ENCODE results near the gene ENTPD6. TPM values are rescaled to one million over a fixed set of nuclear protein-coding genes. Genes with fewer than 3 reads are reported as not detected.

ENTPD6 gene
- total RNA-seq, 1 donor from 2014 or later, result 32.3 TPM

- Histone ChIP-seq H3K36me3 (no peaks in the 10 kb centered on the region), H3K9me3 (ENCODE audit: low read depth) (no peaks in the 10 kb centered on the region), H3K4me2 (no peak overlapping the region), H3F3A (ENCODE audit: low read depth) (no peaks in the 10 kb centered on the region), H3K4me3 (no peak overlapping the region), H2AFZ (replicated peaks) (no peak overlapping the region), H3K27me3 (peaks cover 12% of the 10 kb centered on the region), H4K20me1 (ENCODE audit: low read depth) (no peaks in the 10 kb centered on the region), H3K9ac (no peak overlapping the region), H3K27ac (no peak overlapping the region), H3K4me1 (no peaks in the 10 kb centered on the region), H3K79me2 (ENCODE audit: low read depth) (no peaks in the 10 kb centered on the region)
- Mint-ChIP-seq H3K4me1 (no peaks in the 10 kb centered on the region), H3K27ac (no peak overlapping the region), H3K27me3 (ENCODE audit: insufficient read depth, low read depth) (peaks cover 19% of the 10 kb centered on the region), H3K36me3 (no peaks in the 10 kb centered on the region), H3K9me3 (peaks cover 13% of the 10 kb centered on the region), H3K4me3 (no peak overlapping the region)
- DNase-seq (ENCODE audit: low spot score), result no peak
- TF ChIP-seq EZH2phosphoT487 (IDR thresholded peaks at IDR 0.05) (no peak), EZH2 (IDR thresholded peaks at IDR 0.05) (no peak)
- TF ChIP-seq, protein P1, sequence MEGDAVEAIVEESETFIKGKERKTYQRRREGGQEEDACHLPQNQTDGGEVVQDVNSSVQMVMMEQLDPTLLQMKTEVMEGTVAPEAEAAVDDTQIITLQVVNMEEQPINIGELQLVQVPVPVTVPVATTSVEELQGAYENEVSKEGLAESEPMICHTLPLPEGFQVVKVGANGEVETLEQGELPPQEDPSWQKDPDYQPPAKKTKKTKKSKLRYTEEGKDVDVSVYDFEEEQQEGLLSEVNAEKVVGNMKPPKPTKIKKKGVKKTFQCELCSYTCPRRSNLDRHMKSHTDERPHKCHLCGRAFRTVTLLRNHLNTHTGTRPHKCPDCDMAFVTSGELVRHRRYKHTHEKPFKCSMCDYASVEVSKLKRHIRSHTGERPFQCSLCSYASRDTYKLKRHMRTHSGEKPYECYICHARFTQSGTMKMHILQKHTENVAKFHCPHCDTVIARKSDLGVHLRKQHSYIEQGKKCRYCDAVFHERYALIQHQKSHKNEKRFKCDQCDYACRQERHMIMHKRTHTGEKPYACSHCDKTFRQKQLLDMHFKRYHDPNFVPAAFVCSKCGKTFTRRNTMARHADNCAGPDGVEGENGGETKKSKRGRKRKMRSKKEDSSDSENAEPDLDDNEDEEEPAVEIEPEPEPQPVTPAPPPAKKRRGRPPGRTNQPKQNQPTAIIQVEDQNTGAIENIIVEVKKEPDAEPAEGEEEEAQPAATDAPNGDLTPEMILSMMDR (IDR thresholded peaks at IDR 0.05), result no peak
These were observed 19.3 kb upstream of the ENTPD6 start for GRCh38 chr20:25176184-25176583.

DNA sequence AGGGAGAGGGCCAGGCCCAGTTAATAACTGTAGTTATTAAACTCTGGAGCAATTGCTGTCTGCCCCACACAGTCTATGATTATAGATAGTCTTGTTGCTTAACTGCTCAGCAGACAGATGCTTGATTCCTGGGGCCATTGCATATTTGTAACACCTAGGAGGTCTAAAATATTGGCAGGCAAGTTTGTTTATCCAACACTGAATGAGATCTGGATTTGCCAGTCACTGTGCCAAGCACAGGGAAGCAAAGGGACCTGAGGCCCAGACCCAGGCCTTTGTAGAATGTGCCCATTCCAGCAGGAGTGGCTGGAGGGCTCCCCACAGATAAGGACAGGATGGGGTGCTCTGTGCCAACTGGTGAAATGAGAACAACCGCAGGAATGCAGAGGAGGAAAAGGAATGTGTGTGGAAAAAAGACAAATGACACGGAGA is 17.6 kb upstream of the ENTPD6 start:
- Histone ChIP-seq H2AFZ (replicated peaks) (no peak overlapping the region), H3K9me3 (ENCODE audit: low read depth) (no peaks in the 10 kb centered on the region), H3K4me2 (no peak overlapping the region)

GRCh38 chr20:25178563-25179438 is 16.7 kb upstream of the ENTPD6 start:
- peaks cover 15% of the 10 kb centered on the region for H3K27me3 Mint-ChIP-seq (ENCODE audit: insufficient read depth, low read depth)
- Histone ChIP-seq H3K9me3 (ENCODE audit: low read depth) (no peaks in the 10 kb centered on the region), H3K4me3 (no peak overlapping the region), H3K27me3 (peaks cover 8% of the 10 kb centered on the region), H3K79me2 (ENCODE audit: low read depth) (no peaks in the 10 kb centered on the region), H3K27ac (no peak overlapping the region), H3F3A (ENCODE audit: low read depth) (no peaks in the 10 kb centered on the region), H3K4me1 (no peaks in the 10 kb centered on the region), H2AFZ (replicated peaks) (no peak overlapping the region), H3K4me2 (no peak overlapping the region), H3K9ac (no peak overlapping the region), H4K20me1 (ENCODE audit: low read depth) (no peaks in the 10 kb centered on the region), H3K36me3 (no peaks in the 10 kb centered on the region)
- no peaks in the 10 kb centered on the region for H3K4me1 Mint-ChIP-seq
- no peak overlapping the region for H3K27ac Mint-ChIP-seq
- peaks cover 11% of the 10 kb centered on the region for H3K9me3 Mint-ChIP-seq
- no peaks in the 10 kb centered on the region for H3K36me3 Mint-ChIP-seq
- H3K4me3 Mint-ChIP-seq, result no peak overlapping the region
- peak; percentile 71 for DNase-seq (ENCODE audit: low spot score)
- TF ChIP-seq, protein P1 (IDR thresholded peaks at IDR 0.05), result peak; percentile 91
- TF ChIP-seq EZH2phosphoT487 (IDR thresholded peaks at IDR 0.05) (no peak), EZH2 (IDR thresholded peaks at IDR 0.05) (no peak)

More for the DNA sequence above, 17.6 kb upstream of the ENTPD6 start:
- H3K27me3 ChIP-seq, result peaks cover 12% of the 10 kb centered on the region
- H3K27ac ChIP-seq, result no peak overlapping the region
- H4K20me1 ChIP-seq (ENCODE audit: low read depth), result no peaks in the 10 kb centered on the region
- H3F3A ChIP-seq (ENCODE audit: low read depth), result no peaks in the 10 kb centered on the region
- DNase-seq (ENCODE audit: low spot score), result no peak
- Mint-ChIP-seq H3K9me3 (peaks cover 13% of the 10 kb centered on the region), H3K27me3 (ENCODE audit: insufficient read depth, low read depth) (peaks cover 19% of the 10 kb centered on the region), H3K4me1 (no peaks in the 10 kb centered on the region), H3K36me3 (no peaks in the 10 kb centered on the region), H3K27ac (peak overlapping the region; percentile 43), H3K4me3 (no peak overlapping the region)
- no peak overlapping the region for H3K4me3 ChIP-seq
- no peaks in the 10 kb centered on the region for H3K4me1 ChIP-seq
- no peaks in the 10 kb centered on the region for H3K79me2 ChIP-seq (ENCODE audit: low read depth)
- no peak overlapping the region for H3K9ac ChIP-seq
- TF ChIP-seq EZH2phosphoT487 (IDR thresholded peaks at IDR 0.05) (no peak), EZH2 (IDR thresholded peaks at IDR 0.05) (no peak)
- TF ChIP-seq, protein P1 (IDR thresholded peaks at IDR 0.05), result no peak
- H3K36me3 ChIP-seq, result no peaks in the 10 kb centered on the region
